Stomach (tissue), 4 donors: Measurements from ENCODE around the gene PAX5.

Experiments used
- EP300 ChIP-seq: sonication (generic); formaldehyde crosslinking; IDR thresholded peaks from one replicate; pipeline ENCODE4 v1.6.1; 2017; ENCODE audit warnings: antibody characterized with exemption
- POLR2A ChIP-seq, 4 donors: fragments of 450-650 bp; IDR thresholded peaks; one replicate each; pipeline ENCODE4 v1.6.1; 2016; ENCODE audit warnings: antibody characterized with exemption in 4 of 4, control low read depth in 2 of 4, mild to moderate bottlenecking in 1 of 4, moderate library complexity in 1 of 4
- POLR2AphosphoS5 ChIP-seq, 3 donors: sonication (generic); formaldehyde crosslinking; IDR thresholded peaks; one replicate each; pipeline ENCODE4 v1.6.1; 2016; ENCODE audit warnings: antibody characterized with exemption in 3 of 3
- TF ChIP-seq, protein P1 (sequence below), 7 experiments: fragments of 450-650 bp in 4 of 7; fragments of 200-600 bp in 3 of 7; sonication (generic) in 3 of 7; IDR thresholded peaks; one replicate each; pipeline ENCODE4 v1.5.1; 2016 to 2019; ENCODE audit warnings: antibody characterized with exemption in 7 of 7, control low read depth in 2 of 7, mild to moderate bottlenecking in 1 of 7

DNA sequence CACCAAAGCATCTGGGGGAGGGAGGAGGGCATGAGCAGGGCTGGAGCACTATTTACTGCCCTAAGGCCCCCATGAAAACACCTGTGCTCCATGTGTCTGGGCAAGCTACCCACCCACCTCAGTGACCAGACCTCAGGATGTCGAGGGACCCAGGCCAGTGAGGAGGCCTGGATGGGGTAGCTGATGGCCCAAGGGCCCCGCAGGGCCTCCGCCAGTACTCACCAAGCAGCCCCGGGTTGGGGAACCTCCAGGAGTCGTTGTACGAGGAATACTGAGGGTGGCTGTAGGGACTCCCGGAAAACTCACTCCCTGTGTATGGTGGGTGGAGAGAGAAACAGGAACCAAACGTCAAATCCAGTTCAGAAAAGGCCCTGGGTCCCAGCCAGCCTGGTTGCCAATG lies 187.4 kb downstream of the PAX5 start:
- TF ChIP-seq, protein P1, sequence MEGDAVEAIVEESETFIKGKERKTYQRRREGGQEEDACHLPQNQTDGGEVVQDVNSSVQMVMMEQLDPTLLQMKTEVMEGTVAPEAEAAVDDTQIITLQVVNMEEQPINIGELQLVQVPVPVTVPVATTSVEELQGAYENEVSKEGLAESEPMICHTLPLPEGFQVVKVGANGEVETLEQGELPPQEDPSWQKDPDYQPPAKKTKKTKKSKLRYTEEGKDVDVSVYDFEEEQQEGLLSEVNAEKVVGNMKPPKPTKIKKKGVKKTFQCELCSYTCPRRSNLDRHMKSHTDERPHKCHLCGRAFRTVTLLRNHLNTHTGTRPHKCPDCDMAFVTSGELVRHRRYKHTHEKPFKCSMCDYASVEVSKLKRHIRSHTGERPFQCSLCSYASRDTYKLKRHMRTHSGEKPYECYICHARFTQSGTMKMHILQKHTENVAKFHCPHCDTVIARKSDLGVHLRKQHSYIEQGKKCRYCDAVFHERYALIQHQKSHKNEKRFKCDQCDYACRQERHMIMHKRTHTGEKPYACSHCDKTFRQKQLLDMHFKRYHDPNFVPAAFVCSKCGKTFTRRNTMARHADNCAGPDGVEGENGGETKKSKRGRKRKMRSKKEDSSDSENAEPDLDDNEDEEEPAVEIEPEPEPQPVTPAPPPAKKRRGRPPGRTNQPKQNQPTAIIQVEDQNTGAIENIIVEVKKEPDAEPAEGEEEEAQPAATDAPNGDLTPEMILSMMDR (IDR thresholded peaks at IDR 0.05), result no peak
- TF ChIP-seq POLR2A (IDR thresholded peaks at IDR 0.05) (no peak), EP300 (no peak), POLR2AphosphoS5 (IDR thresholded peaks at IDR 0.05) (no peak)
